Adipocyte (in vitro differentiated cells): ENCODE data around the gene GRAMD2B.
"Not testable (repeated sequence)": the region's sequence is repeated elsewhere in the genome, so short reads cannot be mapped to it uniquely, and the experiment has no call there.

Source experiments
- DNase-seq: peaks from one replicate; pipeline ENCODE4 v3.0.0-alpha.2; 2015; ENCODE audit warnings: low read depth
- H3K27me3 ChIP-seq: replicated peaks from 2 replicates; pipeline ENCODE4 v1.7.0; 2013; ENCODE audit warnings: mild to moderate bottlenecking, low read length, moderate library complexity; ENCODE audit not compliant: control insufficient read depth, insufficient read depth
- H3K36me3 ChIP-seq: 2 replicates; pipeline ENCODE4 v1.7.0; 2013; ENCODE audit warnings: low read length, mild to moderate bottlenecking, moderate library complexity; ENCODE audit not compliant: control insufficient read depth, insufficient read depth, severe bottlenecking
- H3K4me1 ChIP-seq: 2 replicates; pipeline ENCODE4 v1.7.0; 2013; ENCODE audit warnings: mild to moderate bottlenecking, low read length, moderate library complexity; ENCODE audit not compliant: control insufficient read depth, insufficient read depth
- H3K4me3 ChIP-seq: 2 replicates; pipeline ENCODE4 v1.7.0; 2013; ENCODE audit warnings: mild to moderate bottlenecking, low read length, moderate library complexity
- H3K9ac ChIP-seq: 2 replicates; pipeline ENCODE4 v1.7.0; 2013; ENCODE audit warnings: mild to moderate bottlenecking, low read length, moderate library complexity
- H3K9me3 ChIP-seq: 2 replicates; pipeline ENCODE4 v1.7.0; 2013; ENCODE audit warnings: mild to moderate bottlenecking, low read length, moderate library complexity; ENCODE audit not compliant: control insufficient read depth

GRAMD2B gene

DNA sequence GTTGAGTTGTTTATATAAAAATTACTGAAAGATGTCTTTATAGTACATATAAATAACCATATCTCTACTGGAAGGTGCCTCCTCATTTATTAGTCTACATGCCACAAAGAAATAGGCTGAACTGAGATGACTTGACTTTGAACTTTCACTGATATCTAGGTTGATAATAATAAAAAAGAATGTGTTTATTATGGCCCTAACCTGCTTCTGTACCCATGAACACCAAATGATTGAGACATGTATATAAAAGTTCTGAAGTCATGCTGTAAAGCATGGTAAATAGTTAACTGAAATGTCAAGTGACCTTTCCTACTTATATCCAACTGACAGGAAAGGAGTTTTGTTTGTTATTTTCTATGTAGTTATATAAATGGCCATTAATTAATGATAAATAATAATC is 33.2 kb upstream of the GRAMD2B start:
- Histone ChIP-seq H3K36me3 (no peaks in the 10 kb centered on the region), H3K9ac (no peak overlapping the region), H3K4me1 (peaks cover 31% of the 10 kb centered on the region), H3K4me3 (no peak overlapping the region), H3K9me3 (no peaks in the 10 kb centered on the region), H3K27me3 (no peaks in the 10 kb centered on the region)
- DNase-seq: no peak

DNA sequence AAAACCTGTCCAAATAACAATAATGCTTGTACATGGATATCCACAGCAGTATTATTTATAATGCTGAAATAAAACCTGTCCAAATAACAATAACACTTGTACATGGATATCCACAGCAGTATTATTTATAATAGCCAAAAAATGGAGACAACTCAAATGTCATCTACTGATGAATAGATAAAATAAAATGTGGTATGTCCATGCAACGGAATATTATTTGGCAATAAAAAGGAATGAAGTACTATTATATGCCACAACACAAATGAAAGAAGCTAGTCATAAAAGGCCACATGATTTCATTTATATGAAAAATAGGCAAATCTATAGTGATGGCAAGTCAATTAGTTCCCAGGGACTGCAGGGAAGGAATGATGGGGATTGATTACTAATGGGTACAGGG is 31.8 kb upstream of the GRAMD2B start:
- Histone ChIP-seq H3K27me3 (no peaks in the 10 kb centered on the region), H3K9ac (no peak overlapping the region), H3K36me3 (no peaks in the 10 kb centered on the region), H3K4me3 (no peak overlapping the region), H3K4me1 (peaks cover 24% of the 10 kb centered on the region), H3K9me3 (no peaks in the 10 kb centered on the region)
- DNase-seq: no peak

DNA sequence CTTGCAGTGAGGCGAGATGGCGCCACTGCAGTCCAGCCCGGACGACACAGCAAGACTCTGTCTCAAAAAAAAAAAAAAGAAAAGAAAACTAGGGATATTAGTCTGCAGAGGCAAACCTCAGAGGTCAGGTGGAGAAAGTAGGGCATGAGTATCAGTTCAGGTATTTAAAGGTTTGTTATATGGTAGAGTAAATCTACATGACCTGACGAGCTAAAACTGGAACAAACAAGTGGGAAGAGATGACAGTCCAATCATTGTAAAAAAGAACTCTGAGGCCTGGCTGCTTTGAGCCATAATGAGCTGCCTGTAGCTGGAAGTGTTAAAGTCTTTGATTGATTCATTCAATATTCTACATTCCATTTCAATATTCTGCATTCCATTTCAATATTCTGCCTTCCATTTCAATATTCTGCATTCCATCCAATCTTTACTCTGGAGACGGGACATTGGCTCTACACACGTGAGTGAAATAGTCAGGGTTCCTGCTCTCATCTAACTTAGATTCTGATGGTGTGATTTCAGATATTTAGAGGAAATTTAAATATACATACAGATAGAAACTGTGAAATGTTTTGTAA is 28.9 kb upstream of the GRAMD2B start:
- Histone ChIP-seq H3K4me3 (no peak overlapping the region), H3K27me3 (no peaks in the 10 kb centered on the region), H3K4me1 (peaks cover 11% of the 10 kb centered on the region), H3K9ac (peak overlapping the region; percentile 70), H3K36me3 (no peaks in the 10 kb centered on the region), H3K9me3 (peaks cover 2% of the 10 kb centered on the region)
- DNase-seq: no peak

DNA sequence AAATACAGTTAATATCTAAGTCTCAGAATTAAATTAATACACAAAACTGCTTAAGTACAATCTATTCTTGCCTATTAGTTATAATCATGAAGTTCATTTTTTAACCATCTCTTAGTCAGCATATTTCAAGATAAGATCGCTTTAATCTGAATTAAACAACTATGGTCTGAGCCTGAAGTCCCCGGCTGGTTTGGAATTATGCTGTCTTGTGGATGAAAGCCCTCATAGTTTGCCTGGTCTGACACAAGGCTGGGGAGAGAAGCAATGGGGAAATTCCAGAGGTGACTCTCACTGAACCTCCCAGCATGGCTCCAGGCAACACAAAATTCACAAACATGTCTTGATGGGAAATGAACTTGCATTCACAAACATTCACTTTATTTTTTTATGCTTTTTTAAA is 28.0 kb upstream of the GRAMD2B start:
- Histone ChIP-seq H3K27me3 (no peaks in the 10 kb centered on the region), H3K9ac (peak overlapping the region; percentile 70), H3K4me1 (peaks cover 11% of the 10 kb centered on the region), H3K4me3 (no peak overlapping the region), H3K9me3 (peaks cover 11% of the 10 kb centered on the region), H3K36me3 (no peaks in the 10 kb centered on the region)
- peak; percentile 68 for DNase-seq

DNA sequence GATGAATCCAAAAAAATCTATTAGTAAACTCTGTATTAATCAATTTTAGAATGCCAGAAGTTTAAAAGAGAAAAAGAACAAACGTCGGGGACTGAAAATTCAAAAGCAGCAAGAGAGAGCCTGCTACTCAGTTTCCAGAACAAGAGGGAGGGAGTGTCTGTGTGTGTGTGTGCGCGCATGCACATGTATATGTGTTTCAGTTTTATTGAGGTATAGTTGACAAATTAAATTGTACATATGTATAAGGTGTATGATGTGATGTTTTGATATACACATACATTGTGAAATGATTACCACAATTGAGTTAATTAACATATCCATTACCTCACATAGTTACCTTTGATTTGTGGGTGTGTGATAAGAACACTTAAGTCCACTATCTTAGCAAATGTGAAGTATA is 27.6 kb upstream of the GRAMD2B start:
- H3K4me1 ChIP-seq: peaks cover 11% of the 10 kb centered on the region
- H3K9me3 ChIP-seq: peaks cover 15% of the 10 kb centered on the region
- H3K36me3 ChIP-seq: no peaks in the 10 kb centered on the region
- no peak overlapping the region for H3K4me3 ChIP-seq
- DNase-seq: no peak
- H3K27me3 ChIP-seq: no peaks in the 10 kb centered on the region
- peak overlapping the region; percentile 70 for H3K9ac ChIP-seq

DNA sequence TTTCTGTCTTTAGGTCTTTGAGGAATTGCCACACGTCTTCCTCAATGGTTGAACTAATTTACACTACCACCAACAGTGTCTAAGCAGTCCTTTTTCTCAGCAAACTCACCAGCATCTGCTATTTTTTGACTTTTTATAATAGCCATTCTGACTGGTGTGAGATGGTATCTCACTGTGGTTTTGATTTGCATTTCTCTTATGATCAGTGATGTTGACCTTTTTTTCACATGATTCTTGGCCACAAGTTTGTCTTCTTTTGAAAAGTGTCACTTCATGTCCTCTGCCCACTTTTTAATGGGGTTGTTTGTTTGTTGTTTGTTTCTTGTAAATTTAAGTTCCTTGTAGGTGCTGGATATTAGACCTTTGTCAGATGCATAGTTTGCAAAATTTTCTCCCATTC is 26.5 kb upstream of the GRAMD2B start:
- peaks cover 11% of the 10 kb centered on the region for H3K4me1 ChIP-seq
- peaks cover 26% of the 10 kb centered on the region for H3K9me3 ChIP-seq
- not testable (repeated sequence) for H3K27me3 ChIP-seq, DNase-seq, H3K9ac ChIP-seq, H3K4me3 ChIP-seq, H3K36me3 ChIP-seq

DNA sequence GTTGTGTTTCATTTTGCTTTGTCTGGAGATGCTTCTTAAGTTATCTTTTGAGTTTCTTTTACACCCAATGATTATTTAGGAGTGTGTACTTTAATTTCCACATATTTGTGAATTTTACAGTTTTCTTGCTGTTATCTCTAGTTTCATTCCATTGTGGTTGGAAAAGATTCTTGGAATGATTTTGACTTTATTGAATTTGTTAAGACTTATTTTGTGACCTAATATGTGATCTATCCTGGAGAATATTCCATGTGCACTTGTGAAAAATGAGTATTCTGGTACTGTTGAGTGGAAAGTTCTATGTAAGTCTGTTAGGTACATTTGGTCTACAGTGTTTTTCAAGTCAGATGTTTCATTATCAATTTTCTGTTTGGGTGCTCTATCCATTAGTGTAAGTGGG is 24.4 kb upstream of the GRAMD2B start:
- H3K4me1 ChIP-seq: peaks cover 30% of the 10 kb centered on the region
- H3K4me3 ChIP-seq: no peak overlapping the region
- peaks cover 28% of the 10 kb centered on the region for H3K9me3 ChIP-seq
- peak overlapping the region; percentile 41 for H3K9ac ChIP-seq
- DNase-seq: no peak
- H3K27me3 ChIP-seq: no peaks in the 10 kb centered on the region
- H3K36me3 ChIP-seq: no peaks in the 10 kb centered on the region

DNA sequence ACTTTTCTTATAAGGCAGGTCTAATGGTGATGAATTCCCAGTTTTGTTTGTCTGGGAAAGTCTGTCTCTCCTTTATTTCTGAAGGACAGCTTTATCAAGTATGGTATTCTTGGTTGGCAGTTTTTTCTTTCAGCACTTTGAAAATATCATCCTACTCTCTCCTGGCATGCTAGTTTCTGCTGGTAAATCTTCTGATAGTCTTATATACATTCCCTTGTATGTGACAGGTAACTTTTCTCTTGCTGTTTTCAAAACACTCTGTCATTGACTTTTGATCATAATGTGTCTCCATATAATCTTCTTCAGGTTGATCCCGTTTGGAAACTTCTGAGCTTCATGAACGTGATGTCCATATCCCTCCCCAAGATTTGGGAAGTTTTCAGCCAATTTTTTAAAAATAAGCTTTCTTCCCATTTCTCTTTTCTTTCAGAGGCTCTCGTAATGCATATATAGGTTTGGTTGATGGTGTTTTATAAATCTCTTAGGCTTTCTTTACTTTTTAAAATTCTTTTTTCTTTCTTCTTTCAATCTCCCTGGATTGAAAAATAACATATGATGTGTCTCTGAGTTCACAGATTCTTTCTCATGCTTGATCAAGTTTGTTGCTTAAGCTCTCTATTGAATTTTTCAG is 22.5 kb upstream of the GRAMD2B start:
- Histone ChIP-seq H3K4me3 (peak overlapping the region; percentile 23), H3K4me1 (peaks cover 24% of the 10 kb centered on the region), H3K9ac (no peak overlapping the region), H3K9me3 (peaks cover 28% of the 10 kb centered on the region), H3K36me3 (no peaks in the 10 kb centered on the region), H3K27me3 (no peaks in the 10 kb centered on the region)
- DNase-seq: no peak

DNA sequence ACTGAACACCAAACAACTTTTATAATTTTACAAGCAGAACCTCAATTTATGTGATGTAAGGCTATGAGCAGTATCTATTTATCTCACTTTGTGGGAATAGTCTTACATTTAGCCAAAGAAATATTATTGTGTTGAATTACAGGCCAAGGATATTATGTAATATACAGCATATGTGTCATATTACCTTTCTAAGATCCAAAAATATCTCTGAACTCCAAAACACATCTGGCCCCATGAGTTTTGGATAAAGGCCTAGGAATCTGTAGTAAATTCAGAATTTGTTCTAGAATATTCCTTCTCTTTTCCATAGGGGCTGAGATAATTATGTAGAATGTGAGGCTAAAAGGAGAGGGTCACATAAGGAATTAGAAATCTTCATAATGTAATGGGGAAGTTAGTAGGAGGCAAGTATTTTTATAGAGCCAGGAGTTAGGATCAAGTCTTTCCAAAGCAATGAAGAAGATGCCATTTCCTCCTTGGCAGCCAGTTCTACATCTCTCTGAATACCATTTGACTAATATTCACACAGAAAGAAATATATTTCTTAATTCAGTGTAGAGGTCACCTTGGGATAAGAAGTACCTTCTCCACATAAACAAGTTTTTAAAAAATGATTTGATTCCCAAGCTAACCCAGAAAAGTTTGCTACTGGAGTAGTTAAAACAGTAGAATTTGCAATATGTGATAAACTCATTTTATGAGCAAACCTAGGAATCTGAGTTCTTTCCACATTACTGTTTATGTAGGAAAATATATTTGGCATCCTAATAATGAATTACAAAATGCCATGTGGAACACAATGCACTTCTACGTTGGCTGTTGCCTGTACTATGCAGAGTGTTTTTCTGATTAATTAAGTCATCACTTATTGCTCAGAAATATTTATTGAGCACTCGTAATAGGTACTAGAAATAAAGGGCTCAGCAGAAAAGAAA is 20.3 kb upstream of the GRAMD2B start:
- DNase-seq: no peak
- peak overlapping the region; percentile 72 for H3K9ac ChIP-seq
- H3K9me3 ChIP-seq: peaks cover 28% of the 10 kb centered on the region
- peak overlapping the region; percentile 18 for H3K4me3 ChIP-seq
- no peaks in the 10 kb centered on the region for H3K36me3 ChIP-seq
- H3K4me1 ChIP-seq: peaks cover 24% of the 10 kb centered on the region
- H3K27me3 ChIP-seq: no peaks in the 10 kb centered on the region

DNA sequence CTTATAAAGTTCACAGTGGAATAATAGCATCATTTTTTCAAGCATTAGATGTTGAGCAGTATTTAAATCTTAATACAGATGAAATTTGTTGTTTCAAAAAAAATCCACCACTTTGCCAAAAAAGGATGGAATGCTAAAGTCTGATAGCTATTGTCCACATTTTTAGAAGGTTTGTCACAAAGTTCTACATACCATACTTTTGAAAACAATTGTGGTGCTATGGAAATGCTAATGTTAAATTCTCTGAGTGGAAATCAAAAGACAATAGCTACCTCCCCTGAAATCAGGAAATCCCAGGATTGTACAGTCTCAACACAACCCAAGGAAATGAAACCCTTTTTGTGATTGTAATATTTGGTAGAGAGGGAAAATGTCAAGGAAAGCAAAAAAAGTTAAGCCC is 19.3 kb upstream of the GRAMD2B start:
- DNase-seq: peak; percentile 66
- Histone ChIP-seq H3K27me3 (no peaks in the 10 kb centered on the region), H3K9ac (peak overlapping the region; percentile 72), H3K36me3 (no peaks in the 10 kb centered on the region), H3K9me3 (peaks cover 28% of the 10 kb centered on the region), H3K4me1 (peaks cover 24% of the 10 kb centered on the region), H3K4me3 (peak overlapping the region; percentile 4)

DNA sequence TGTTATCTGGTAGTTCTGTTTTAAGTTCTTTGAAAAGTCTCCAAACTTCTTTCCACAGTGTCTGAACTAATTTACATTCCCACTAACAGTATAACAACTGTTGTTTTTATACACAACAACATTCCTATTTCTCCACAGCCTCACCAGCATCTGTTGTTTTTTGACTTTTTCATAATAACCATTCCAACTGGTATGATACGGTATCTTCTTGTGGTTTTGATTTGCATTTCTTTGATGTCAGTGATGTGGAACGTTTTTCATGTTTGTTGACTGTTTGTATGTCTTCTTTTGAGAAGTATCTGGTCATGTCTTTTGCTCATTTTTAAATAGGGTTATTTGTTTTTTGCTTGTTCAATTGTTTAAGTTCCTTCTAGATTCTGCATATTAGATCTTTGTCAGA is 12.6 kb upstream of the GRAMD2B start:
- no peak for DNase-seq
- no peaks in the 10 kb centered on the region for H3K27me3 ChIP-seq
- no peak overlapping the region for H3K9ac ChIP-seq
- no peaks in the 10 kb centered on the region for H3K9me3 ChIP-seq
- H3K4me1 ChIP-seq: peaks cover 18% of the 10 kb centered on the region
- H3K36me3 ChIP-seq: no peaks in the 10 kb centered on the region
- H3K4me3 ChIP-seq: no peak overlapping the region
